Amygdala (tissue), 56 donors: ENCODE data around the gene CDKN2B-AS1.

ENCODE experiments used
- DNase-seq, 56 donors: peaks; one replicate each; lab custom pipeline; 2025; lab: John Stamatoyannopoulos, UW

The CDKN2B-AS1 gene

GRCh38 chr9:21982391-21982790, 12.2 kb upstream of the CDKN2B-AS1 start:
- no peak for DNase-seq

- no peak for DNase-seq
Observed at GRCh38 chr9:21982861-21983560, 11.6 kb upstream of the CDKN2B-AS1 start.

GRCh38 chr9:21983561-21983935, 11.0 kb upstream of the CDKN2B-AS1 start:
- no peak for DNase-seq

- DNase-seq = no peak
Observed at GRCh38 chr9:21984101-21984500, 10.5 kb upstream of the CDKN2B-AS1 start.

GRCh38 chr9:21985964-21986667, 8.5 kb upstream of the CDKN2B-AS1 start:
- no peak for DNase-seq

GRCh38 chr9:21988056-21988990, 6.3 kb upstream of the CDKN2B-AS1 start:
- DNase-seq = no peak

- DNase-seq = no peak
Observed at GRCh38 chr9:21989440-21990189, 5.0 kb upstream of the CDKN2B-AS1 start.

- DNase-seq = no peak
Observed at GRCh38 chr9:21991072-21991959, 3.3 kb upstream of the CDKN2B-AS1 start.

- no peak for DNase-seq
Observed at GRCh38 chr9:21993007-21993406, 1.6 kb upstream of the CDKN2B-AS1 start.

- DNase-seq = peak in 10 of 56 donors; percentile 5 to 55 (median 44)
Observed at GRCh38 chr9:21993893-21994555, 567 bp upstream of the CDKN2B-AS1 start, which contains the start of gene CDKN2A. CDKN2A (minus strand) TSS chr9:21994392.

- peak in 28 of 56 donors; percentile 16 to 68 (median 42) for DNase-seq
Observed at GRCh38 chr9:21995006-21995665, 545 bp downstream of the CDKN2B-AS1 start.

- peak in 12 of 56 donors; percentile 7 to 56 (median 34) for DNase-seq
Observed at GRCh38 chr9:21995666-21996398, 1.2 kb downstream of the CDKN2B-AS1 start.

GRCh38 chr9:21996438-21996837, 1.8 kb downstream of the CDKN2B-AS1 start:
- no peak for DNase-seq

- DNase-seq = no peak
Observed at GRCh38 chr9:21996858-21997257, 2.3 kb downstream of the CDKN2B-AS1 start.

- DNase-seq = no peak
Observed at GRCh38 chr9:21997480-21997879, 2.9 kb downstream of the CDKN2B-AS1 start.

GRCh38 chr9:21998026-21998425, 3.4 kb downstream of the CDKN2B-AS1 start:
- no peak for DNase-seq

- no peak for DNase-seq
Observed at GRCh38 chr9:22002038-22002437, 7.4 kb downstream of the CDKN2B-AS1 start.
